Activated CD8-positive, alpha-beta memory T cell treated with anti-CD3 and anti-CD28 coated beads, Interleukin-2, amount 50 U/mL, for 48 hours (primary cell): ENCODE data around the gene ZC3H4.

Experiments used
- DNase-seq: peaks from one replicate; pipeline ENCODE4 v3.0.0-alpha.2; 2020

The ZC3H4 gene

GRCh38 chr19:47132194-47132852 lies 18.7 kb upstream of the ZC3H4 start:
- no peak for DNase-seq

- DNase-seq, result peak; percentile 97
Measured at GRCh38 chr19:47130589-47131227, 17.1 kb upstream of the ZC3H4 start, which contains the start of gene SAE1. TSS of gene SAE1 (plus strand) at chr19:47130835. CDS start at chr19:47130931, 96 bp downstream.

- DNase-seq, result no peak
Measured at GRCh38 chr19:47130120-47130588, 16.6 kb upstream of the ZC3H4 start.

GRCh38 chr19:47129579-47129978 lies 16.0 kb upstream of the ZC3H4 start:
- no peak for DNase-seq

GRCh38 chr19:47125669-47125938 lies 12.0 kb upstream of the ZC3H4 start:
- DNase-seq, result no peak

GRCh38 chr19:47124937-47125668 lies 11.5 kb upstream of the ZC3H4 start:
- no peak for DNase-seq

GRCh38 chr19:47123406-47123805 lies 9.8 kb upstream of the ZC3H4 start:
- DNase-seq, result no peak

- DNase-seq, result no peak
Measured at GRCh38 chr19:47122359-47123335, 9.1 kb upstream of the ZC3H4 start.

- DNase-seq, result no peak
Measured at GRCh38 chr19:47120470-47121067, 7.0 kb upstream of the ZC3H4 start.

GRCh38 chr19:47113850-47114651 lies 475 bp upstream of the ZC3H4 start:
- no peak for DNase-seq

GRCh38 chr19:47112166-47112996 lies 1.2 kb downstream of the ZC3H4 start:
- DNase-seq, result peak; percentile 90

- no peak for DNase-seq
Measured at GRCh38 chr19:47111682-47112165, 1.9 kb downstream of the ZC3H4 start.

- DNase-seq, result peak; percentile 81
Measured at GRCh38 chr19:47111006-47111621, 2.5 kb downstream of the ZC3H4 start.

- DNase-seq, result peak; percentile 74
Measured at GRCh38 chr19:47110521-47111005, 3.0 kb downstream of the ZC3H4 start.

GRCh38 chr19:47109541-47110375 lies 3.8 kb downstream of the ZC3H4 start:
- DNase-seq, result peak; percentile 78

- DNase-seq, result no peak
Measured at GRCh38 chr19:47109177-47109540, 4.4 kb downstream of the ZC3H4 start.

- DNase-seq, result no peak
Measured at GRCh38 chr19:47107953-47108746, 5.4 kb downstream of the ZC3H4 start.
